ENCODE data around the gene SCNN1A.

The SCNN1A gene

DNA sequence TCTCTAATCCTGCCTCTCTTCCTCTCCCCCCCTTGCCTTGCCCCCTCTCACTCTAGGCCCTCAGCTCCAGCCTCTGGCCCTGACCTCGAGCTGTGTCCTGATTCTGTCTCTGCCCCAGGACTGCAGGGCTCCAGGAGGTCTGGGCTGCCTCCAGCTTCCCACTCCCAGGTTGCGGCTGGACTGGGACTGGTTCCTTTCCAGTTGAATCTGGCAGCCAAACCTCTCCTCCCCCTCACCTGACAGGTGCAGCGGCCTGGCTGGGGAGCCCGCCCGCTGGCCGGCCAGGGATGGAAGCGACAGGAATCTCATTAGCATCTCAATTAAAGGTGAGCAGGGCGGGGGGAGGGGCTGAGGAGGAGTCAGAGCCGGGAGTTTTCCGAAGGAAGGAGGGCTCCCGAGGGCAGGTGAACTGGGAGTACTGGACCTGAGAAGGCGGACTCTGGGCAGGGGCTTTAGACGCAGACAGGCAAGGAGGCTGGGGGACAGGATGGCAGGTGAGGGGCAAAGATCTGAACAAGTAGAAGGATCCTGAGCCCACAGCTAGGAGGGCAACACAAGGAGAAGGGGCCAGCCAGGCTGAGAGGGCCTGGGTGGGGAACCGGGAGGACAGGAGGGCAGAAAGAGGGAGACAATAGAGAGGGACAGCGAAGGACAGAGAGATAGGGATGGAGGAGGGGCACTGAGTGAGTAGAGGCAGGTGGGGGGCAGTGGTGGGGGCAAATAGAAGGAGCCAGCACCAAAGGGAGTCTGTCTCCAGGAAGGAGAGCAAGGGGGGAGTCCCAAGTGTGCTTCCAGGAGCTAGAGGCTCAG, at the start of gene SCNN1A:
SCNN1A (minus strand) TSS at position 295 of the 810 bp plus-strand sequence. CDS start 780 bp downstream, outside the sequence.
- in situ Hi-C loops (cut with MboI; ENCODE audit: low pct_unique_long_range_greater_than_20kb, low sequenced_read_pairs, unreplicated experiment), result no loop called here
- DNase-seq (ENCODE audit: low spot score), result no peak
- TF ChIP-seq, protein P1, sequence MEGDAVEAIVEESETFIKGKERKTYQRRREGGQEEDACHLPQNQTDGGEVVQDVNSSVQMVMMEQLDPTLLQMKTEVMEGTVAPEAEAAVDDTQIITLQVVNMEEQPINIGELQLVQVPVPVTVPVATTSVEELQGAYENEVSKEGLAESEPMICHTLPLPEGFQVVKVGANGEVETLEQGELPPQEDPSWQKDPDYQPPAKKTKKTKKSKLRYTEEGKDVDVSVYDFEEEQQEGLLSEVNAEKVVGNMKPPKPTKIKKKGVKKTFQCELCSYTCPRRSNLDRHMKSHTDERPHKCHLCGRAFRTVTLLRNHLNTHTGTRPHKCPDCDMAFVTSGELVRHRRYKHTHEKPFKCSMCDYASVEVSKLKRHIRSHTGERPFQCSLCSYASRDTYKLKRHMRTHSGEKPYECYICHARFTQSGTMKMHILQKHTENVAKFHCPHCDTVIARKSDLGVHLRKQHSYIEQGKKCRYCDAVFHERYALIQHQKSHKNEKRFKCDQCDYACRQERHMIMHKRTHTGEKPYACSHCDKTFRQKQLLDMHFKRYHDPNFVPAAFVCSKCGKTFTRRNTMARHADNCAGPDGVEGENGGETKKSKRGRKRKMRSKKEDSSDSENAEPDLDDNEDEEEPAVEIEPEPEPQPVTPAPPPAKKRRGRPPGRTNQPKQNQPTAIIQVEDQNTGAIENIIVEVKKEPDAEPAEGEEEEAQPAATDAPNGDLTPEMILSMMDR (IDR thresholded peaks at IDR 0.05; ENCODE audit: extremely low read depth, insufficient read depth, missing control alignments), result no peak

DNA sequence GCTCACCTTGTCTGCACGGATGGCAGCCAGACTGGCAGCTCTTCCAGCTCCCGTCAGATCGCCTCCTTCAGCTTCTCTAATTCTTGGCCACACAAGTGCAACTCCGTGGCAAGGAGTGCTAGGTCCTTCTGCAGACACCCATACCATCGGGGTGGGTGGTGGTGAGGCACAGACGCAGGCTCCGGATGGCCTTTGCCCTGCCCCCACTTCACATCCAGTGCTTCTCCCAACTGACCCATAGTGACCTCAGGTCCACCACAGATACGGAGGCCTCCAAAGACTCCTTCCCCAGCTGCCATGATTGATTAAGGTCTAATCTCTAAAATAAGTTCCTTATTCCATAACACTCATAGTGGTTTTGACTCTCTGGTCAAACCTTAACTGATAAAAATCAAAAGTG, 49.5 kb upstream of the SCNN1A start:
- no peak for DNase-seq (ENCODE audit: low spot score)
- in situ Hi-C loops (cut with MboI; ENCODE audit: low pct_unique_long_range_greater_than_20kb, low sequenced_read_pairs, unreplicated experiment), result loop anchor here (5.0 to 10.0 kb wide), 2 partner anchors 37 to 110 kb away; partner anchors contain the start of gene GAPDH
- TF ChIP-seq, protein P1 (IDR thresholded peaks at IDR 0.05; ENCODE audit: extremely low read depth, insufficient read depth, missing control alignments), result no peak

DNA sequence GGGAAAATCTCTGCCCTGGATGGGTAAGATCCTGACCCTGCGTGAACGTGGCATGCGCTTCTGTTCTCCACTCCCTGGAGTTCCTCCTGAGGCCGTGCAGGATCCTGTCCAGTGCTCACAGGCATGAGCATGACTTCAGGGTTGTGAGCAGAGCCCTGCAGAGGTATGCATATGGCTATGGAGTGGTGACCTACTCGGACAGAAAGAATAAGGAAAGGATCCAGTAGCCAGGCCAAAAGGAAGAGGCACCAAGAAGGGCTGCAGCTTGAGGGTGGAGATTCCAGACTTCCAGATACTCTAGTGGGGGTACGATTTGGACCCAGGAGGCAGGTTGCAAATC, 48.6 kb upstream of the SCNN1A start:
- in situ Hi-C loops (cut with MboI; ENCODE audit: low pct_unique_long_range_greater_than_20kb, low sequenced_read_pairs, unreplicated experiment), result loop anchor here (5.0 to 10.0 kb wide), 2 partner anchors 38 to 111 kb away; partner anchors contain the start of gene GAPDH
- DNase-seq (ENCODE audit: low spot score), result no peak
- TF ChIP-seq, protein P1 (IDR thresholded peaks at IDR 0.05; ENCODE audit: extremely low read depth, insufficient read depth, missing control alignments), result no peak

DNA sequence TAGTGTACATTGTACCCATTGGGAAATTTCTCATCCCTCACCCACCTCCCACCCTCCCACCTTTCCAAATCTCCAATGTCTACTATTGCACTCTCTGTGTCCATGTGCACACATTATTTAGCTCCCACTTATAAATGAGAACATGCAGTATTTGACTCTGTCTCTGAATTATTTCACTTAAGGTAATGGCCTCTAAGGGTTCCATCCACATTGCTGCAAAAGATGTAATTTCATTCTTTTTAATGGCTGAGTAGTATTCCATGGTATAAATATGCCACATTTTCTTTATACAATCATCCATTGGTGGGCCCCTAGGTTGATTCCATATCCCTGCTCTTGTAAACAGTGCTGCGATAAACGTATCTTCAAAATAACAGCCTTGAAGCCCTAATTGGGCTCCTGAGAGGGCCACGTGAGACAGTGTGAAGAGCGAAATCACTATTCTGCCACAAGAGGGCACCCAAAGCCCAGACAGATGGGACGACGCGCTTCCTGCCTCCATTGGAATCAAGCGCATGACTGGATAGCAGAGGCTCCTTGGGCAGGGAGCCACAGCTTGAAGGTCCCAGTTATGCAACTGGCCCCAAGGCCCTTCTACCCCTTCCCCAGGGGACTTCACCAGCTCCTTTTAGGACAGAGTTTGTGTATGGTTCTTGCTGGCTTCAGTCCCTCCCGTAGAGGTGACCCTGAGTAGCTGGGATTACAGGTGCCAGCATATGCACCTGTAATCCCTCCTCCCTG, 48.1 kb upstream of the SCNN1A start:
- peak; percentile 79 for DNase-seq (ENCODE audit: low spot score)
- in situ Hi-C loops (cut with MboI; ENCODE audit: low pct_unique_long_range_greater_than_20kb, low sequenced_read_pairs, unreplicated experiment), result loop anchor here (5.0 to 10.0 kb wide), 2 partner anchors 39 to 111 kb away; partner anchors contain the start of gene GAPDH
- TF ChIP-seq, protein P1 (IDR thresholded peaks at IDR 0.05; ENCODE audit: extremely low read depth, insufficient read depth, missing control alignments), result peak; percentile 85

GRCh38 chr12:6420364-6420763, 45.0 kb upstream of the SCNN1A start:
- TF ChIP-seq, protein P1 (IDR thresholded peaks at IDR 0.05; ENCODE audit: extremely low read depth, insufficient read depth, missing control alignments), result no peak
- DNase-seq (ENCODE audit: low spot score), result no peak
- in situ Hi-C loops (cut with MboI; ENCODE audit: low pct_unique_long_range_greater_than_20kb, low sequenced_read_pairs, unreplicated experiment), result loop anchor here (5.0 to 10.0 kb wide), 2 partner anchors 42 to 114 kb away; partner anchors contain the start of gene GAPDH

GRCh38 chr12:6418796-6419195, 43.4 kb upstream of the SCNN1A start:
- TF ChIP-seq, protein P1 (IDR thresholded peaks at IDR 0.05; ENCODE audit: extremely low read depth, insufficient read depth, missing control alignments), result no peak
- in situ Hi-C loops (cut with MboI; ENCODE audit: low pct_unique_long_range_greater_than_20kb, low sequenced_read_pairs, unreplicated experiment), result no loop called here
- DNase-seq (ENCODE audit: low spot score), result no peak

All from GM13977 (cell line).